Activated naive CD8-positive, alpha-beta T cell treated with anti-CD3 and anti-CD28 coated beads, Interleukin-2, amount 50 U/mL, for 24 hours (primary cell): Measurements from ENCODE around the gene VPS26C.

Experiments used
- ATAC-seq: fragments of 150-1000 bp; cut with Tn5 transposase; one replicate; pipeline ENCODE4 v1.10.0; 2021
- DNase-seq: peaks from one replicate; pipeline ENCODE4 v3.0.0; 2021
- H3K27ac Mint-ChIP-seq: one replicate; pipeline ENCODE4 v1.8.0; 2021; ENCODE audit warnings: mild to moderate bottlenecking, mixed read lengths
- H3K27me3 Mint-ChIP-seq: one replicate; pipeline ENCODE4 v1.8.0; 2021; ENCODE audit warnings: mixed read lengths
- H3K36me3 Mint-ChIP-seq: one replicate; pipeline ENCODE4 v1.8.0; 2021; ENCODE audit warnings: low read depth, mixed read lengths
- H3K4me1 Mint-ChIP-seq: one replicate; pipeline ENCODE4 v1.8.0; 2021; ENCODE audit warnings: mixed read lengths
- H3K4me3 Mint-ChIP-seq: one replicate; pipeline ENCODE4 v1.8.0; 2021; ENCODE audit warnings: mild to moderate bottlenecking, moderate library complexity, mixed read lengths
- H3K9me3 Mint-ChIP-seq: one replicate; pipeline ENCODE4 v1.8.0; 2021; ENCODE audit warnings: mixed read lengths

Gene VPS26C

DNA sequence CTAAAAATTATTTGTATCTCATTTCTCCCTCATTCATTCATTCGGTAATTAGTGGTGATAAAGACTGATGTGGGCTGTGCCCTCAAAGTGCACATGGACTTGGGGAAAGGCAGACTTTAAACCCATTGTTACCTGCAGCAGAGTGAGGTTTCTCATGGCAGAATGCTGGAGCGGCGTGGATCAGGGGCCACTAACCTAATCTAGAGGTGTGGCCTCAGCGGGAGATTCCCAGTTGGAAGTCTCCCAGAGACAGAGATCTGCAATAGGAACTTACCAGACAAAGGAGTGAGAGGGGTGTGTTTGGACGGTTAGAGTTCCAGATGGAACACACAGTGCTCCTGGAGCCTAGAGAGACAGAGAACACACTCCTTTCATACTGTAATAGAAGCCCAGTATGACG is 73.5 kb downstream of the VPS26C start:
- H3K36me3 Mint-ChIP-seq: peaks cover 38% of the 10 kb centered on the region
- no peak for ATAC-seq
- no peak overlapping the region for H3K4me3 Mint-ChIP-seq
- no peak for DNase-seq
- H3K9me3 Mint-ChIP-seq: no peaks in the 10 kb centered on the region
- no peak overlapping the region for H3K27ac Mint-ChIP-seq
- H3K27me3 Mint-ChIP-seq: no peaks in the 10 kb centered on the region
- no peaks in the 10 kb centered on the region for H3K4me1 Mint-ChIP-seq

DNA sequence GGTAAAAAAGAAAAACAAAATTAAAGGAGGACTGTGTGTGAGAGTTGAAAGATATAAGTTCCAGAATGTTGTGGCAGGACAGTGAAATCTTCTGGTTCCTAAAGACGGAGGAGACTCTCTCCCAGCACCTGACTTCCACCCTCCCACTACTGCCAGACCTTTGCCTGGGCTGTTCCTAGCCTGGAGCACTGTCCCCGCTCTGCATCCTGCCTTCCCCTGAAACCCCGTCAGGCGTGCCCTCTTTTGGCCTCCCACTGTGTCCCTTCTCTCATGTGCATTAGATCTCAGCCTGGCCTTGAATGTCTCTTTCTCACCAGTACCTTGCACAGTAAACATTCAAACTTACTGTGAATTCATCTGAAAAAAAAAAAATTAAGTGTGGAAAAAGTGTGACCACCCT is 74.1 kb downstream of the VPS26C start:
- DNase-seq (no peak), ATAC-seq (no peak)
- Mint-ChIP-seq H3K27ac (no peak overlapping the region), H3K4me1 (no peaks in the 10 kb centered on the region), H3K27me3 (no peaks in the 10 kb centered on the region), H3K4me3 (no peak overlapping the region), H3K36me3 (peaks cover 37% of the 10 kb centered on the region), H3K9me3 (no peaks in the 10 kb centered on the region)

- Mint-ChIP-seq H3K36me3 (peaks cover 40% of the 10 kb centered on the region), H3K27ac (no peak overlapping the region), H3K4me1 (no peaks in the 10 kb centered on the region), H3K9me3 (no peaks in the 10 kb centered on the region), H3K27me3 (no peaks in the 10 kb centered on the region), H3K4me3 (no peak overlapping the region)
- ATAC-seq: no peak
- no peak for DNase-seq
These were observed 75.1 kb downstream of the VPS26C start for GRCh38 chr21:37192019-37192418.

DNA sequence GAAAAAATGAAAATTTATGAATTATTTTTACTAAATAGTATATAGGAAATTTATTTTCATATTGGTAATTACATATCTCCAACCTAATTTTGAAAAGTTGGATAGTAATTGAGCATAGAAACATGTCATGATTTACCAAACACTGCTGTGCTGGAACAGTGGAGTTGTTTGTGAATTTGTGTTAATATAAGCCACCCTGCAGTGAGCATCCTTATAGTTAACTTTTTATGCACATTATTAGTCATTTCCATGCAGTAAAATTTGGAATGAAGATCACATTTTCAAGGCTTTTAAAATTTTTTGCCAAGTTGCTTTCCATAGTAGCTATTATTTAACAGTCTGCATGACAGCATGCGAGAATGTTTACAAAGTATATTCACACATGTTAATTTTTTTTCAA is 78.3 kb downstream of the VPS26C start:
- Mint-ChIP-seq H3K4me3 (no peak overlapping the region), H3K4me1 (peaks cover 3% of the 10 kb centered on the region), H3K9me3 (no peaks in the 10 kb centered on the region), H3K27ac (no peak overlapping the region), H3K27me3 (no peaks in the 10 kb centered on the region), H3K36me3 (peaks cover 41% of the 10 kb centered on the region)
- no peak for DNase-seq
- ATAC-seq: no peak

DNA sequence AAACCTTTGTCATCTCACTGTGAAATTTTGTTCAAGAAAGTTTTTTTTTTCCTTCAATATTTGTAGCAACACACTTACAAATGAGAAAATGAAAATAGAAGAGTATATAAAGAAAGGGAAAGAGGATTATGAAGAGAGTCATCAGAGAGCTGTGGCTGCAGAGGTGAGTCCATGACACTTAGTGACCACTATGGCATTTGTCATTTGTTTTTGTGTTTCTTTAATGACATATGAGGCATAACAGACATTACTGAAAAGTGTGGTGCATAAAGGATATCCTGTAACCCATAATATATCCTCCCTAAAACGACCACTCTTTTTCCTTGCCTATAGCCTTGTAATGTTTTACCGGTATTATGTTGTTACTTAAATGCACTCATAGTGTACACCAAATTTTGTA is 80.2 kb downstream of the VPS26C start:
- Mint-ChIP-seq H3K36me3 (peaks cover 40% of the 10 kb centered on the region), H3K27me3 (no peaks in the 10 kb centered on the region), H3K9me3 (no peaks in the 10 kb centered on the region), H3K4me1 (peaks cover 7% of the 10 kb centered on the region), H3K4me3 (no peak overlapping the region), H3K27ac (peak overlapping the region; percentile 28)
- ATAC-seq (no peak), DNase-seq (no peak)

DNA sequence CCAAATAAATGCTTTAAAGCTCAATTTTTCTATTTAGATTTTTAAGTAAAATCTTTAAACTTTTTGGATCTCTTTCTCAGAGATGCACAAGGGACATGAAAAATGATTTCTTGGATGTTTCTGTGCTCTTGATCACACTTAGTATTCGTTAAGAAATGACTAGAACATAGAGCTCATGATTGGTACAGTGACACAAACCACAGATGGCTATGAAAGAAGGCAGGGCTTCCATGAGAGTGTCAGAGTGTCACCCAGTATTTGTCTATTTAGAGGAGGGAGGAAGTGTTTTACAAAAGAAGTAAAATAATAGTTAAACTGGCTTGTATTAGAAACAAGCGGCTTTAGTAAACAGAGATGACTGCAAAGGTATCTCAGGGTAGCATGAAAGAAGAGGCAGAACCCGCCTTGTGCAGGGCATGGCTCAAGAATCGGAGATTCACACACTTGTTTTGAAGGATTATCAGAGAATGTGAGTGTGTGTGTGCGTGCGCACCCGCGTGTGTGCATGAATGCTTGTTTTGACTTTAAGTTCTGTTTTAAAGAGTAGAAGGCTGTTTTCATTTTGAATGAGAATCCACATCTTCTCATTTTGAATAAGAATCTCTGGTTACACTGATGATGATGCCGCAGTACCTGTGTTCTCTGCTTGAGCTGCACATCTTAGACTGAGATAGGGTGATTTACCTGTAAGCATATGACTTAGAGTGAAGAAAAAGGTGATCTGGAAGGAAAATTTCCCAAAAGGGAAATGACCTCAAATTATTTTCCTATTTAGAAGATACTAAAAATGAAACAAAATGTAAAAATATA is 82.1 kb downstream of the VPS26C start:
- H3K36me3 Mint-ChIP-seq: peaks cover 40% of the 10 kb centered on the region
- no peak overlapping the region for H3K4me3 Mint-ChIP-seq
- ATAC-seq: no peak
- DNase-seq: no peak
- no peaks in the 10 kb centered on the region for H3K27me3 Mint-ChIP-seq
- no peaks in the 10 kb centered on the region for H3K9me3 Mint-ChIP-seq
- no peak overlapping the region for H3K27ac Mint-ChIP-seq
- H3K4me1 Mint-ChIP-seq: peaks cover 7% of the 10 kb centered on the region

GRCh38 chr21:37183749-37184148 is 83.4 kb downstream of the VPS26C start:
- Mint-ChIP-seq H3K27ac (peak overlapping the region; percentile 19), H3K36me3 (peaks cover 46% of the 10 kb centered on the region)
- ATAC-seq: peak; percentile 57

GRCh38 chr21:37182222-37182621 is 84.9 kb downstream of the VPS26C start:
- DNase-seq (no peak), ATAC-seq (no peak)
- Mint-ChIP-seq H3K4me3 (no peak overlapping the region), H3K4me1 (peaks cover 7% of the 10 kb centered on the region), H3K9me3 (no peaks in the 10 kb centered on the region), H3K36me3 (peaks cover 50% of the 10 kb centered on the region), H3K27ac (no peak overlapping the region), H3K27me3 (no peaks in the 10 kb centered on the region)

More at GRCh38 chr21:37183749-37184148, 83.4 kb downstream of the VPS26C start:
- Mint-ChIP-seq H3K9me3 (no peaks in the 10 kb centered on the region), H3K4me3 (no peak overlapping the region), H3K27me3 (no peaks in the 10 kb centered on the region), H3K4me1 (peaks cover 7% of the 10 kb centered on the region)
- DNase-seq: no peak

- no peak for DNase-seq
- H3K4me1 Mint-ChIP-seq: peaks cover 7% of the 10 kb centered on the region
- H3K4me3 Mint-ChIP-seq: no peak overlapping the region
- no peaks in the 10 kb centered on the region for H3K9me3 Mint-ChIP-seq
- no peaks in the 10 kb centered on the region for H3K27me3 Mint-ChIP-seq
- no peak overlapping the region for H3K27ac Mint-ChIP-seq
- peaks cover 51% of the 10 kb centered on the region for H3K36me3 Mint-ChIP-seq
- no peak for ATAC-seq
These were observed 86.1 kb downstream of the VPS26C start for GRCh38 chr21:37181059-37181458.

- H3K36me3 Mint-ChIP-seq: peaks cover 44% of the 10 kb centered on the region
- no peak overlapping the region for H3K4me3 Mint-ChIP-seq
- no peaks in the 10 kb centered on the region for H3K9me3 Mint-ChIP-seq
- no peak overlapping the region for H3K27ac Mint-ChIP-seq
- no peaks in the 10 kb centered on the region for H3K27me3 Mint-ChIP-seq
- no peaks in the 10 kb centered on the region for H3K4me1 Mint-ChIP-seq
- DNase-seq (no peak), ATAC-seq (peak; percentile 28)
These were observed 90.4 kb downstream of the VPS26C start for GRCh38 chr21:37176716-37177115.
